ENCODE results near the gene GATAD2A.

DNA sequence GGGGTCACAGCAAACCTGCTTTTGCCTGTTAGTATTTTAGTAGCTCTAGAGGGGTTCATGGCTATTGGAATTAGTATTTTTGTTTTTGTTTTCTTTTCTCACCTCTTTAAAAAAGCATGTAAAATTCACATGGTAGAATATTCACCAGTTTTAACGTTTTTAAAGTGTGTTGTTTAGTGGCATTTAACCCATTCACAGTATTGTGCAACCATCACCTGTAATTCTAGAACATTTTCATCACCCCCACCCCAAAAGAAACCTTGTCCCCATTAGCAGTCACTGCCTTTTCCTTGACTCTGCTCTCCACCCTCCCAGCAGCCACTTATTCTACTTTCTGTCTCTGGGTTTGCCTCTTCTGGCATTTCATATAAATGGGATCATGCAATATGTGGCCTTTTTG lies 39.8 kb downstream of the GATAD2A start:
- TF ChIP-seq, protein P1, sequence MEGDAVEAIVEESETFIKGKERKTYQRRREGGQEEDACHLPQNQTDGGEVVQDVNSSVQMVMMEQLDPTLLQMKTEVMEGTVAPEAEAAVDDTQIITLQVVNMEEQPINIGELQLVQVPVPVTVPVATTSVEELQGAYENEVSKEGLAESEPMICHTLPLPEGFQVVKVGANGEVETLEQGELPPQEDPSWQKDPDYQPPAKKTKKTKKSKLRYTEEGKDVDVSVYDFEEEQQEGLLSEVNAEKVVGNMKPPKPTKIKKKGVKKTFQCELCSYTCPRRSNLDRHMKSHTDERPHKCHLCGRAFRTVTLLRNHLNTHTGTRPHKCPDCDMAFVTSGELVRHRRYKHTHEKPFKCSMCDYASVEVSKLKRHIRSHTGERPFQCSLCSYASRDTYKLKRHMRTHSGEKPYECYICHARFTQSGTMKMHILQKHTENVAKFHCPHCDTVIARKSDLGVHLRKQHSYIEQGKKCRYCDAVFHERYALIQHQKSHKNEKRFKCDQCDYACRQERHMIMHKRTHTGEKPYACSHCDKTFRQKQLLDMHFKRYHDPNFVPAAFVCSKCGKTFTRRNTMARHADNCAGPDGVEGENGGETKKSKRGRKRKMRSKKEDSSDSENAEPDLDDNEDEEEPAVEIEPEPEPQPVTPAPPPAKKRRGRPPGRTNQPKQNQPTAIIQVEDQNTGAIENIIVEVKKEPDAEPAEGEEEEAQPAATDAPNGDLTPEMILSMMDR (conservative IDR thresholded peaks at IDR 0.05 in 1 of 2, IDR thresholded peaks at IDR 0.05 in 1 of 2; ENCODE audit: low read depth in 1 of 2, low read length in 2 of 2) = no peak
- no peak for TF ChIP-seq EZH2 (IDR thresholded peaks at IDR 0.05; ENCODE audit: low read length, missing control alignments)

Data from fibroblast of lung (primary cell).